Caco-2 (cell line): ENCODE measurements around the gene RAD51AP2. TPM values are rescaled to one million over a fixed set of nuclear protein-coding genes. Genes with fewer than 3 reads are reported as not detected.

Source experiments
- BruUV-seq: library from RNA; stranded (reverse); fragments of 400-500 nt; replicated peaks from 2 replicates; lab custom pipeline; 2021; lab: Mats Ljungman, UMichigan
- CTCF ChIA-PET: fragments of 300-600 bp; sonication (Branson Sonifier 250); formaldehyde crosslinking; loops from one replicate; lab custom pipeline; 2022; ENCODE audit warnings: antibody characterized with exemption; lab: Charles Lee
- POLR2A ChIA-PET: fragments of 300-600 bp; sonication (Branson Sonifier 250); formaldehyde crosslinking; loops from one replicate; lab custom pipeline; 2022; ENCODE audit warnings: antibody characterized with exemption; lab: Charles Lee
- DNase-seq, 2 experiments: peaks; one replicate each; pipeline versions ENCODE4 v3.0.0 to v3.0.0-alpha.2; 2020 to 2022
- H3K27me3 ChIP-seq: replicated peaks from 2 replicates; pipeline ENCODE4 v1.6.0; 2011; ENCODE audit warnings: low read length; ENCODE audit not compliant: control insufficient read depth, insufficient read depth
- H3K36me3 ChIP-seq: 2 replicates; pipeline ENCODE4 v1.5.1; 2011; ENCODE audit warnings: low read length; ENCODE audit not compliant: control insufficient read depth, insufficient read depth
- H3K4me1 ChIP-seq: fragments of 250-450 bp; sonication (Bioruptor Pico); 2 replicates; pipeline ENCODE4 v1.5.1; 2020; ENCODE audit warnings: mild to moderate bottlenecking
- H3K4me3 ChIP-seq: 2 replicates; pipeline ENCODE4 v1.5.1; 2011; ENCODE audit warnings: low read depth, mild to moderate bottlenecking, control low read depth, low read length
- H3K9me3 ChIP-seq: fragments of 250-450 bp; sonication (Bioruptor Pico); 2 replicates; pipeline ENCODE4 v1.5.1; 2020; ENCODE audit warnings: mild to moderate bottlenecking, moderate library complexity
- H3K27ac Mint-ChIP-seq: one replicate; pipeline ENCODE4 v1.8.0; 2022; ENCODE audit warnings: mixed read lengths; ENCODE audit not compliant: unreplicated experiment
- H3K27me3 Mint-ChIP-seq: one replicate; pipeline ENCODE4 v1.8.0; 2022; ENCODE audit warnings: mixed read lengths; ENCODE audit not compliant: insufficient read depth, unreplicated experiment
- H3K36me3 Mint-ChIP-seq: one replicate; pipeline ENCODE4 v1.8.0; 2022; ENCODE audit warnings: mild to moderate bottlenecking, mixed read lengths; ENCODE audit not compliant: insufficient read depth, unreplicated experiment
- H3K4me1 Mint-ChIP-seq: one replicate; pipeline ENCODE4 v1.8.0; 2022; ENCODE audit warnings: low read depth, mixed read lengths; ENCODE audit not compliant: unreplicated experiment
- H3K4me3 Mint-ChIP-seq: one replicate; pipeline ENCODE4 v1.8.0; 2022; ENCODE audit warnings: mild to moderate bottlenecking, moderate library complexity, mixed read lengths; ENCODE audit not compliant: unreplicated experiment
- H3K9me3 Mint-ChIP-seq: one replicate; pipeline ENCODE4 v1.8.0; 2022; ENCODE audit warnings: mixed read lengths; ENCODE audit not compliant: unreplicated experiment
- CTCF ChIP-seq, 2 experiments: fragments of 200-600 bp in 1 of 2; IDR thresholded peaks; 1 replicate in 1 of 2; 2 replicates in 1 of 2; pipeline versions ENCODE4 v1.5.1 to v1.8.0; 2011 to 2022; ENCODE audit warnings: antibody characterized with exemption in 1 of 2, control low read depth in 1 of 2, inconsistent platforms in 1 of 2, low read depth in 1 of 2, low read length in 1 of 2, mild to moderate bottlenecking in 1 of 2, moderate library complexity in 1 of 2; ENCODE audit not compliant: insufficient read depth in 1 of 2, severe bottlenecking in 1 of 2, unreplicated experiment in 1 of 2
- intact Hi-C: fragments of 100-400 bp; cut with micrococcal nuclease; formaldehyde crosslinking; loops from one replicate; pipeline ENCODE4 v1.10.0; 2022; ENCODE audit not compliant: unreplicated experiment
- total RNA-seq: library from RNA; stranded (reverse); gene quantifications from 2 replicates; pipeline ENCODE4 v1.2.3, GENCODE V29; 2022

RAD51AP2 gene
- total RNA-seq, 1 experiment from 2014 or later = not detected

GRCh38 chr2:17529771-17530170, 11.5 kb upstream of the RAD51AP2 start:
- ChIA-PET CTCF (no interaction called here), POLR2A (no interaction called here)
- peaks cover 28% of the 10 kb centered on the region for H3K27me3 Mint-ChIP-seq
- no TSS peak for BruUV-seq
- Histone ChIP-seq H3K9me3 (no peaks in the 10 kb centered on the region), H3K4me1 (no peaks in the 10 kb centered on the region), H3K27me3 (no peaks in the 10 kb centered on the region), H3K36me3 (no peaks in the 10 kb centered on the region), H3K4me3 (no peak overlapping the region)
- no peak for TF ChIP-seq CTCF (IDR thresholded peaks at IDR 0.05; ENCODE audit: insufficient read depth in 1 of 2, low read depth in 1 of 2, low read length in 1 of 2, severe bottlenecking in 1 of 2, unreplicated experiment in 1 of 2)
- intact Hi-C loops = no loop called here
- no peaks in the 10 kb centered on the region for H3K9me3 Mint-ChIP-seq
- no peak overlapping the region for H3K4me3 Mint-ChIP-seq
- no peak overlapping the region for H3K27ac Mint-ChIP-seq
- no peak for DNase-seq
- H3K4me1 Mint-ChIP-seq = no peaks in the 10 kb centered on the region
- no peaks in the 10 kb centered on the region for H3K36me3 Mint-ChIP-seq

GRCh38 chr2:17522303-17522702, 4.1 kb upstream of the RAD51AP2 start:
- BruUV-seq = no TSS peak
- H3K4me1 ChIP-seq = no peaks in the 10 kb centered on the region
- Mint-ChIP-seq H3K9me3 (no peaks in the 10 kb centered on the region), H3K27ac (no peak overlapping the region), H3K4me1 (no peaks in the 10 kb centered on the region), H3K4me3 (no peak overlapping the region), H3K27me3 (peaks cover 25% of the 10 kb centered on the region), H3K36me3 (peaks cover 16% of the 10 kb centered on the region)
- ChIA-PET CTCF (no interaction called here), POLR2A (no interaction called here)
- no peaks in the 10 kb centered on the region for H3K36me3 ChIP-seq
- intact Hi-C loops = no loop called here
- no peak for DNase-seq
- no peak overlapping the region for H3K4me3 ChIP-seq
- H3K27me3 ChIP-seq = no peaks in the 10 kb centered on the region
- TF ChIP-seq CTCF (IDR thresholded peaks at IDR 0.05; ENCODE audit: insufficient read depth in 1 of 2, low read depth in 1 of 2, low read length in 1 of 2, severe bottlenecking in 1 of 2, unreplicated experiment in 1 of 2) = no peak
- H3K9me3 ChIP-seq = no peaks in the 10 kb centered on the region; the same call in 1 of the 2 replicates

- POLR2A ChIA-PET = no interaction called here
- Mint-ChIP-seq H3K4me1 (no peaks in the 10 kb centered on the region), H3K27ac (no peak overlapping the region)
These were observed 3.4 kb upstream of the RAD51AP2 start for GRCh38 chr2:17521621-17522020.

More at GRCh38 chr2:17521621-17522020, 3.4 kb upstream of the RAD51AP2 start:
- no peaks in the 10 kb centered on the region; the same call in 1 of the 2 replicates for H3K9me3 ChIP-seq
- Mint-ChIP-seq H3K27me3 (peaks cover 25% of the 10 kb centered on the region), H3K9me3 (no peaks in the 10 kb centered on the region), H3K4me3 (no peak overlapping the region), H3K36me3 (peaks cover 16% of the 10 kb centered on the region)
- CTCF ChIA-PET = no interaction called here
- no peak for DNase-seq
- H3K36me3 ChIP-seq = no peaks in the 10 kb centered on the region
- no peak overlapping the region for H3K4me3 ChIP-seq
- BruUV-seq = no TSS peak
- H3K4me1 ChIP-seq = no peaks in the 10 kb centered on the region
- no peak for TF ChIP-seq CTCF (IDR thresholded peaks at IDR 0.05; ENCODE audit: insufficient read depth in 1 of 2, low read depth in 1 of 2, low read length in 1 of 2, severe bottlenecking in 1 of 2, unreplicated experiment in 1 of 2)
- H3K27me3 ChIP-seq = no peaks in the 10 kb centered on the region
- intact Hi-C loops = no loop called here
